D341Med (cell line): ENCODE measurements around the gene PHKG1.
"Not testable (repeated sequence)": the region's sequence is repeated elsewhere in the genome, so short reads cannot be mapped to it uniquely, and the experiment has no call there.

ENCODE experiments used
- DNase-seq: peaks from one replicate; pipeline ENCODE4 v3.0.0; 2012; ENCODE audit warnings: low spot score

The PHKG1 gene

DNA sequence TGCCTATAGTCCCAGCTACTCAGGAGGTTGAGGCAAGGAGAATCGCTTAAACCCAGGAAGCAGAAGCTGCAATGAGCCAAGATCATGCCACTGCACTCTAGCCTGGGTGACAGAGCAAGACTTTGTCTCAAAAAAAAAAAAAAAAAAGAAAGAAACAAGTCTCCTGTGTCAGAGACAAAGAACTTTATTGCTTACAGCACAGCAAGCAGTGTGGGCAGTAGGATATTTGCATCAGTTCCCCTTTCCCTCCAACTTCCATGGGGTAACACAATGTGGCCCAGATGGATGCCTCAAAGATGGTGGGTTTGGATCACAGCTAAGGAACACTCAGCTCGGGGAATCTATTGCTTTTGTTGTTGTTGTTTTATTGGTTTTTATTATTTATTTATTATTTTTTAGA is 47.0 kb downstream of the PHKG1 start:
- not testable (repeated sequence) for DNase-seq

DNA sequence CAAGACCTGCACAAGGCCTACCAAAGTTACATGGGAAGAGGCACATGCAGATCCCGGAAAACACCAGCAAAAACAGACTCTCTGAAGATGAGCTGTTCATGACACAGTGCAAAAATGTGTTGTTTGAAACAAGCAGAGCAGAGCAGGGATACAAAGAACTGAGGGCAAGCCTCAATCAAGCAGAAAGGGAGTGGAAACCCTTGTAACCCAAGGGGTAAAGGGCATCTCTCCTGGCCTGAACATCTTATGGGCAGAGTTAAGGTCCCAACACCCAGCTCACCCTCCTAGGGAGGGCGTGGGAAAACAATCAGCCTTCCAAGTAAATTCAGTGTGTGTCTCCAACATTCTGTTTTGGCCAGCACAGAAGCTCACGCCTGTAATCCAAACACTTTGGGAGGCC is 52.0 kb downstream of the PHKG1 start:
- no peak for DNase-seq

DNA sequence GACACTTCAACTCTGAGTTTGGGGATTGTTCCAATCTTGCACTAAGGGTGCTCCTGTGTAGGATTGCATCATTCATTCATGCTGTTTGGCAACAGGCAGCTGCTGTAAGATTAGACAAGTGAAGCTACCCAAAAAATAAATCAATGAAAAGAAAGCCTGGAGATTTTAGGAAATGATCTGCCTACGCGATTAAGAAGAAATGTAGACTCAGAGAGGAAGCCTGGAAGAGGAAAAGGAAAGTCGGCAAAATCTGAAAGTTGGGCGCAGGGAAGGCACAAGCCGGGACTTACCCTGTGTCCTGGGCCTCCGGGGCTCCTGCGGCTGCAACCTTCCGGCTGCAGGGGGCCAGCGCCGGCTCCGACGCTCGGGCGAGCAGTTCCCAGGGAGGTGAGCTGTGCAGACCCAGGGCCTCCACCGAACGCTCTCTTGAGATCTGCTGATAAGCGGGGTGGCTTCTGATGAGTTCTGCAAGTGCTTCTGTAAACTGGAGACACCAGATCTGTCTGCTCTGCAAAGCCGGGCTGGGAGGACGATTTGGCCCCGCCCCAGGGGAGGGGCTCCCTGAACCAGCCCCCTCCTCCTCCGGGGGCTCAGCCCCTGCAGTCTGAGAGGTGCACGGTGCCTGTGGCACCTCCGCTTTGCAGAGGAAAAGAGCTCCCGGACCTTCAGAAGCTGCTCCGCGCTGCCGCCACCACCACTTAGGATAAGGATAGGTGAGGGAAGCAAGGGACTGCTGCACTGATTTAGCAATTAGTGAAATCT is 58.9 kb downstream of the PHKG1 start:
- peak; percentile 90 for DNase-seq

DNA sequence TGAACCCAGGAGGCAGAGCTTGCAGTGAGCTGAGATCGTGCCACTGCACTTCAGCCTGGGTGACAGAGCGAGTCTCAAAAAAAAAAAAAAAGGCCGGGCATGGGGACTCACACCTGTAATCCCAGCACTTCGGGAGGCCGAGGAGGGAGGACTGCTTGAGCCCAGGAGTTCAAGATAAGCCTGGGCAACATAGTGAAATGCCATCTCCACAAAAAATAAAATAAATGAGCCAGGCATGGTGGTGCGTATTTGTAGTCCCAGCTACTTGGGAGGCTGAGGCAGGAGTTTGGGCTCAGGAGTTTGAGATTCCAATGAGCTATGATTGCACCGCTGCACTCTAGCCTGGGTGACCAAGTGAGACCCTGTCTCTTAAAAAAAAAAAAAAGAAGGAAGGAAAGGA is 60.2 kb downstream of the PHKG1 start:
- DNase-seq = not testable (repeated sequence)

DNA sequence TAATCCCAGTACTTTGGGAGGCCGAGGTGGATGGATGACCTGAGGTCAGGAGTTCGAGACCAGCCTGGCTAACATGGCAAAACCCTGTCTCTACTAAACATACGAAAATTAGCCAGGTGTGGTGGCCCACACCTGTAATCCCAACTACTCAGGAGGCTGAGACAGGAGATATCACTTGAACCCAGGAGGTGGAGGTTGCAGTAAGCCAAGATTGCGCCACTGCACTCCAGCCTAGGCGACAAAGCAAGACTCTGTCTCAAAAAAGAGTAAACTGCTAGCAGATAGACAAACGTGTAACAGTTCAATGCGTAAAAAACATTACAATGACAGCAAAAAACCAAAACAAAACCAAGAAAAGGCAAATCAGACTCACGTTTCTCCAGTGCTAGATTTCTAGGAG is 61.2 kb downstream of the PHKG1 start:
- DNase-seq = not testable (repeated sequence)

DNA sequence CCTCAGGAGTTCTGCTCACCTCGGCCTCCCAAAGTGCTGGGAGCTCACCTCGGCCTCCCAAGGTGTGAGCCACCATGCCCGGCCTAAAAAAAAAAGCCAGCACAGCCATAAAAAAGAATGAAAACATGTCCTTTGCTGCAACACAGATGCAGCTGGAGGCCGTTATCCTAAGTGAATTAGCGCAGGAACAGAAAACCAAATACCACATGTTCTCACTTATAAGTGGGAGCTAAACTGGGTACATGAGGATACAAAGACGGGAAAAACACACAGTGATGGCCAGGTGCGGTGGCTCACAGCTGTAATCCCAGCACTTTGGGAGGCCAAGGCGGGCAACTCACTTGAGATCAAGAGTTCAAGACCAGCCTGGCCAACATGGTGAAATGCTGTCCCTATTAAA is 62.4 kb downstream of the PHKG1 start:
- DNase-seq = no peak
